ENCODE data around the gene DNMT3A.

DNA sequence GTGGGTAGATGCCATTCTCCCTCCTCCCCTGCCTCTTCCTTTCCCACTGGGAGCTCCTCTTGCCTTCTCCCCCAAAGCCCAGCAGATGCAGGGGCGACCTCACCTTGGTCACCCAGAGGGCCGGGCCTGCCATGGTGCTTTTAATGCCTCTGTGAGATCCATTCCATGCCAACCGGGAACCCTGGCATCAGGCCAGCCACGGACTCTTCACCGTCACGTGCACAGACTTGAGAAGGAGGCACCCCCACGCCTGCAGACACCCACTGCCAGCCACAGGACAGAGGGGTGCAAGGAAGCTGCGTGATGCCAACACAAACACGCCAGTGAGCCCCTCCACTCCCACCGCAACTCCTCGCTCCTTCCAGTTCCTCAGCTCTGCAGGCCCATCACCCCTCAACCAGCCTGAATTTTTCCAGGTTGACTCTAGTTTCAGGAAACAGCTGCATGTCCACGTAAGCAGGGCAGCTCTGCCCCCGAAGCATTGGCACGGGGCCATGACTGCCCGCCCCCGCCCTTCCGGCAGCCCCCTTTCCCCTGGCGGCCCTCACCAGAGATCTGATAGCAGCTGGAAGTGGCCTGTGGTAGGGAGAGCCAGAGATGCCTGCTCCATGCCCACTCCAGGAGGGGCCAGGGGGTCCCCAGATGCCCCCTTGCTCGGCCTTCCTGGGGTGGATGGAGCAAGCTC, 50.8 kb downstream of the DNMT3A start:
- TF ChIP-seq, protein P1, sequence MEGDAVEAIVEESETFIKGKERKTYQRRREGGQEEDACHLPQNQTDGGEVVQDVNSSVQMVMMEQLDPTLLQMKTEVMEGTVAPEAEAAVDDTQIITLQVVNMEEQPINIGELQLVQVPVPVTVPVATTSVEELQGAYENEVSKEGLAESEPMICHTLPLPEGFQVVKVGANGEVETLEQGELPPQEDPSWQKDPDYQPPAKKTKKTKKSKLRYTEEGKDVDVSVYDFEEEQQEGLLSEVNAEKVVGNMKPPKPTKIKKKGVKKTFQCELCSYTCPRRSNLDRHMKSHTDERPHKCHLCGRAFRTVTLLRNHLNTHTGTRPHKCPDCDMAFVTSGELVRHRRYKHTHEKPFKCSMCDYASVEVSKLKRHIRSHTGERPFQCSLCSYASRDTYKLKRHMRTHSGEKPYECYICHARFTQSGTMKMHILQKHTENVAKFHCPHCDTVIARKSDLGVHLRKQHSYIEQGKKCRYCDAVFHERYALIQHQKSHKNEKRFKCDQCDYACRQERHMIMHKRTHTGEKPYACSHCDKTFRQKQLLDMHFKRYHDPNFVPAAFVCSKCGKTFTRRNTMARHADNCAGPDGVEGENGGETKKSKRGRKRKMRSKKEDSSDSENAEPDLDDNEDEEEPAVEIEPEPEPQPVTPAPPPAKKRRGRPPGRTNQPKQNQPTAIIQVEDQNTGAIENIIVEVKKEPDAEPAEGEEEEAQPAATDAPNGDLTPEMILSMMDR (IDR thresholded peaks at IDR 0.05): no peak
- TF ChIP-seq POLR2A (IDR thresholded peaks at IDR 0.05): no peak

Measured in testis (tissue), 2 donors.